Osteocyte (in vitro differentiated cells): Measurements from ENCODE around the gene SUPT4H1. TPM values are rescaled to one million over a fixed set of nuclear protein-coding genes. Genes with fewer than 3 reads are reported as not detected.

ENCODE experiments used
- DNase-seq: peaks from one replicate; pipeline ENCODE4 v3.0.0; 2021; ENCODE audit warnings: mixed read lengths; ENCODE audit not compliant: unreplicated experiment; ENCODE audit errors: extremely low spot score
- H3K27ac Mint-ChIP-seq: one replicate; pipeline ENCODE4 v1.8.0; 2021; ENCODE audit warnings: mild to moderate bottlenecking, mixed read lengths; ENCODE audit not compliant: unreplicated experiment
- H3K27me3 Mint-ChIP-seq: one replicate; pipeline ENCODE4 v1.8.0; 2021; ENCODE audit warnings: mixed read lengths; ENCODE audit not compliant: unreplicated experiment
- H3K36me3 Mint-ChIP-seq: one replicate; pipeline ENCODE4 v1.8.0; 2021; ENCODE audit warnings: mixed read lengths; ENCODE audit not compliant: unreplicated experiment
- H3K4me1 Mint-ChIP-seq: one replicate; pipeline ENCODE4 v1.8.0; 2021; ENCODE audit warnings: mixed read lengths; ENCODE audit not compliant: unreplicated experiment
- H3K4me3 Mint-ChIP-seq: one replicate; pipeline ENCODE4 v1.8.0; 2021; ENCODE audit warnings: mild to moderate bottlenecking, moderate library complexity, mixed read lengths; ENCODE audit not compliant: unreplicated experiment
- H3K9me3 Mint-ChIP-seq: one replicate; pipeline ENCODE4 v1.8.0; 2021; ENCODE audit warnings: mixed read lengths; ENCODE audit not compliant: unreplicated experiment
- total RNA-seq: library from RNA; stranded (reverse); gene quantifications from 2 replicates; pipeline ENCODE4 v1.2.1, GENCODE V29; 2021
- TF ChIP-seq, protein P1 (sequence below): fragments of 200-600 bp; sonication (generic); IDR thresholded peaks from 2 replicates; pipeline ENCODE4 v1.5.0; 2021; ENCODE audit warnings: antibody characterized with exemption, mild to moderate bottlenecking, moderate library complexity

The SUPT4H1 gene
- total RNA-seq, 1 donor from 2014 or later: 77.0 TPM

GRCh38 chr17:58375811-58376210, 23.8 kb upstream of the SUPT4H1 start:
- no peak overlapping the region for H3K27ac Mint-ChIP-seq
- peaks cover 3% of the 10 kb centered on the region for H3K27me3 Mint-ChIP-seq
- H3K4me1 Mint-ChIP-seq: no peaks in the 10 kb centered on the region
- no peak for DNase-seq
- no peaks in the 10 kb centered on the region for H3K36me3 Mint-ChIP-seq
- H3K9me3 Mint-ChIP-seq: no peaks in the 10 kb centered on the region
- TF ChIP-seq, protein P1, sequence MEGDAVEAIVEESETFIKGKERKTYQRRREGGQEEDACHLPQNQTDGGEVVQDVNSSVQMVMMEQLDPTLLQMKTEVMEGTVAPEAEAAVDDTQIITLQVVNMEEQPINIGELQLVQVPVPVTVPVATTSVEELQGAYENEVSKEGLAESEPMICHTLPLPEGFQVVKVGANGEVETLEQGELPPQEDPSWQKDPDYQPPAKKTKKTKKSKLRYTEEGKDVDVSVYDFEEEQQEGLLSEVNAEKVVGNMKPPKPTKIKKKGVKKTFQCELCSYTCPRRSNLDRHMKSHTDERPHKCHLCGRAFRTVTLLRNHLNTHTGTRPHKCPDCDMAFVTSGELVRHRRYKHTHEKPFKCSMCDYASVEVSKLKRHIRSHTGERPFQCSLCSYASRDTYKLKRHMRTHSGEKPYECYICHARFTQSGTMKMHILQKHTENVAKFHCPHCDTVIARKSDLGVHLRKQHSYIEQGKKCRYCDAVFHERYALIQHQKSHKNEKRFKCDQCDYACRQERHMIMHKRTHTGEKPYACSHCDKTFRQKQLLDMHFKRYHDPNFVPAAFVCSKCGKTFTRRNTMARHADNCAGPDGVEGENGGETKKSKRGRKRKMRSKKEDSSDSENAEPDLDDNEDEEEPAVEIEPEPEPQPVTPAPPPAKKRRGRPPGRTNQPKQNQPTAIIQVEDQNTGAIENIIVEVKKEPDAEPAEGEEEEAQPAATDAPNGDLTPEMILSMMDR: no peak
- H3K4me3 Mint-ChIP-seq: no peak overlapping the region

GRCh38 chr17:58375256-58375655, 23.3 kb upstream of the SUPT4H1 start:
- Mint-ChIP-seq H3K27me3 (peaks cover 3% of the 10 kb centered on the region), H3K4me1 (no peaks in the 10 kb centered on the region), H3K36me3 (no peaks in the 10 kb centered on the region), H3K9me3 (no peaks in the 10 kb centered on the region), H3K4me3 (no peak overlapping the region), H3K27ac (no peak overlapping the region)
- DNase-seq: peak; percentile 19
- TF ChIP-seq, protein P1: no peak

- TF ChIP-seq, protein P1: no peak
- H3K36me3 Mint-ChIP-seq: no peaks in the 10 kb centered on the region
These were observed 21.9 kb upstream of the SUPT4H1 start for GRCh38 chr17:58373923-58374322.

DNA sequence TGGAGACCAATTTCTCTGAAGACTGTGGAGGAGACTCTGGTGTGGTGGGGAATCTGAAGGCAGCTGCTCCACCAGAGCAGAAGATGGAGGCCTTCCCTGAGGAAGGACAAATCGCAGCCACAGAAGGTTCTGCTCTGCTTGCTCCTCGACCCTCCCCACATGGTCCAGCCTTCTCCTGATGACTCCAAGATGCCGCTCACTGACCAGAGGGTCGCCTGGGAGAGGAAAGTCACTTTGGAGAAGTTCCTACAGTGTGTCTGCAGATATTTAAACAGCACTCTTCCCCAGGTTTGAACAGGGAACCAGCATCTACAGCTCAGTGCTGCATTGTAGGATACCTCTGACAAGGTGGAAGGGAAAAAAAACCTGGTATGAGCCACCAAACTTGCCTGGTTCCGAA, 21.0 kb upstream of the SUPT4H1 start:
- no peak overlapping the region for H3K27ac Mint-ChIP-seq
- H3K36me3 Mint-ChIP-seq: no peaks in the 10 kb centered on the region
- no peak for DNase-seq
- no peak overlapping the region for H3K4me3 Mint-ChIP-seq
- H3K27me3 Mint-ChIP-seq: peaks cover 7% of the 10 kb centered on the region
- H3K4me1 Mint-ChIP-seq: no peaks in the 10 kb centered on the region
- TF ChIP-seq, protein P1: no peak
- no peaks in the 10 kb centered on the region for H3K9me3 Mint-ChIP-seq

More at GRCh38 chr17:58373923-58374322, 21.9 kb upstream of the SUPT4H1 start:
- no peak for DNase-seq
- no peak overlapping the region for H3K27ac Mint-ChIP-seq
- H3K4me1 Mint-ChIP-seq: no peaks in the 10 kb centered on the region
- H3K4me3 Mint-ChIP-seq: no peak overlapping the region
- peaks cover 7% of the 10 kb centered on the region for H3K27me3 Mint-ChIP-seq
- no peaks in the 10 kb centered on the region for H3K9me3 Mint-ChIP-seq

GRCh38 chr17:58371300-58371950, 19.4 kb upstream of the SUPT4H1 start:
- Mint-ChIP-seq H3K27ac (no peak overlapping the region), H3K4me3 (no peak overlapping the region), H3K4me1 (no peaks in the 10 kb centered on the region), H3K27me3 (peaks cover 4% of the 10 kb centered on the region), H3K36me3 (no peaks in the 10 kb centered on the region), H3K9me3 (no peaks in the 10 kb centered on the region)
- no peak for DNase-seq
- TF ChIP-seq, protein P1: no peak
